Measurements from ENCODE around the gene GALNT11.

The GALNT11 gene

DNA sequence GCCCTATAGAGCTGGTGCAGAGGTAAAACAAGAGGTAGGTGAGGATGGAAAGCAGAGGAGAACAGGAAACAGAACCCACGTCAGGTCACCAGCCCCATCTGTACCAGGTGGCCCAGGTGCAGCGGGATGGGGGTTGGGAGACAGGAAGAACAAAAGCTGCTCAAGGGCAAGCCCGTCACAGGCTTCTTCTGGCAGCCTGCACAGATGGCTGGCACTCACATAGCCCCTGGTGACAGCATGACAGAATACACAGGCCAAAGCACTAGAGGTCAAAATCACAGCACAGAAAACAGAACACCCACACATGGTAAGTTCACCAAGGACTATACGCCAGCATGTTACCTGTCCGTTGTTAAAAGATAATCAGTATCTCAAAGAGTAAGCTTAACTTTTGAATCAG, 126.8 kb downstream of the GALNT11 start:
- Histone ChIP-seq H3K9me3 (ENCODE audit: control insufficient read depth, insufficient read depth, low read length) (no peaks in the 10 kb centered on the region), H4K20me1 (ENCODE audit: control insufficient read depth, insufficient read depth, low read depth, low read length) (no peaks in the 10 kb centered on the region), H3K79me2 (ENCODE audit: control insufficient read depth, low read length) (no peaks in the 10 kb centered on the region), H3K27ac (ENCODE audit: low read depth, low read length) (no peak overlapping the region), H3K27me3 (ENCODE audit: control insufficient read depth, low read length) (no peaks in the 10 kb centered on the region), H3K4me3 (ENCODE audit: low read length) (no peak overlapping the region), H3K9me2 (replicated peaks; ENCODE audit: control insufficient read depth, low read length) (no peaks in the 10 kb centered on the region), H3K36me3 (ENCODE audit: control insufficient read depth, low read length) (peaks cover 92% of the 10 kb centered on the region), H3K4me2 (ENCODE audit: low read length) (no peak overlapping the region), H3F3A (ENCODE audit: control insufficient read depth, insufficient read depth) (no peaks in the 10 kb centered on the region), H3K4me1 (ENCODE audit: control insufficient read depth, low read length) (peaks cover 8% of the 10 kb centered on the region)
- TF ChIP-seq, protein P1, sequence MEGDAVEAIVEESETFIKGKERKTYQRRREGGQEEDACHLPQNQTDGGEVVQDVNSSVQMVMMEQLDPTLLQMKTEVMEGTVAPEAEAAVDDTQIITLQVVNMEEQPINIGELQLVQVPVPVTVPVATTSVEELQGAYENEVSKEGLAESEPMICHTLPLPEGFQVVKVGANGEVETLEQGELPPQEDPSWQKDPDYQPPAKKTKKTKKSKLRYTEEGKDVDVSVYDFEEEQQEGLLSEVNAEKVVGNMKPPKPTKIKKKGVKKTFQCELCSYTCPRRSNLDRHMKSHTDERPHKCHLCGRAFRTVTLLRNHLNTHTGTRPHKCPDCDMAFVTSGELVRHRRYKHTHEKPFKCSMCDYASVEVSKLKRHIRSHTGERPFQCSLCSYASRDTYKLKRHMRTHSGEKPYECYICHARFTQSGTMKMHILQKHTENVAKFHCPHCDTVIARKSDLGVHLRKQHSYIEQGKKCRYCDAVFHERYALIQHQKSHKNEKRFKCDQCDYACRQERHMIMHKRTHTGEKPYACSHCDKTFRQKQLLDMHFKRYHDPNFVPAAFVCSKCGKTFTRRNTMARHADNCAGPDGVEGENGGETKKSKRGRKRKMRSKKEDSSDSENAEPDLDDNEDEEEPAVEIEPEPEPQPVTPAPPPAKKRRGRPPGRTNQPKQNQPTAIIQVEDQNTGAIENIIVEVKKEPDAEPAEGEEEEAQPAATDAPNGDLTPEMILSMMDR (IDR thresholded peaks at IDR 0.05; ENCODE audit: low read depth, low read length, poor library complexity, severe bottlenecking), result no peak
- TF ChIP-seq EZH2phosphoT487 (IDR thresholded peaks at IDR 0.05; ENCODE audit: borderline replicate concordance, low read length), result no peak

DNA sequence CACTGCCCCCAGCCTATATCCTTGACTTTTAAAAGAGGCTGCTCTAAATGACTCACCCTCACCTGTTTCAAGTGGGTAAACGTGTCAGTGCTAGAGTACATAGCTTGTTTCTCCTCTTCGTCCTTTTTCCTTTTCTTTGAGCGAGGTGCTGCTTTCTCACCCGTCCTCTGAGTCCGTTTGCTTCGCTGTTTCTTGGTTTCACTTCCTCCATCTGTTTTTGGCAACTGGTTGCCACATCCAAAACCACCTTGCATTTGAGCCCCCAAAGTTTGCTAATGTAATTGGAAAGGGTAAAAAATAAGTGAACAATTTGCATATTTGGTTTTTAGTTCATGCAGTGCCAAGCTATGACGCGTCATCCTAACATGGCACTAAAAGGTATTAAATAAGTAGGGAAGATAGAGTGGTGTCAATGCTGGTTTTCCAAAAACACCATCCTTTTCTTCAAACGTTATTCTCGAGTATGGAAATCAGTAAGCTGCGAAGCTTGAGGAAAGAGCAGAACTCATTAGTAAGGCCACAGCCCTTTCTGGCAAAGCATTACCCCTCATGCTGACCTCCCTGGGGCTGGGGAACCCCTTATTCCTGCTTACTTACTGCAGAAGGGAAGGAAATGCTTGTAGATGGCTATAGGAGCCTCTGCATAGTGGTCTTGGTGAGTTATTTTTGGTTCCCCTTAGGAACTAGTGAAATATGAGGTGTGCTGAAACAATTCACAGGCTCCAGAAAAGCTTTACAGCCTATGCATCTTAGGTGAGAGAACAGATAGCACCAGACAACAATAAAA, 133.5 kb downstream of the GALNT11 start:
- Histone ChIP-seq H3K4me2 (ENCODE audit: low read length) (peak overlapping the region; percentile 75), H3K4me3 (ENCODE audit: low read length) (peak overlapping the region; percentile 64), H3K27ac (ENCODE audit: low read depth, low read length) (peak overlapping the region; percentile 79), H3K9me3 (ENCODE audit: control insufficient read depth, insufficient read depth, low read length) (no peaks in the 10 kb centered on the region), H3K4me1 (ENCODE audit: control insufficient read depth, low read length) (peaks cover 60% of the 10 kb centered on the region), H3F3A (ENCODE audit: control insufficient read depth, insufficient read depth) (peaks cover 14% of the 10 kb centered on the region), H3K36me3 (ENCODE audit: control insufficient read depth, low read length) (peaks cover 84% of the 10 kb centered on the region), H3K79me2 (ENCODE audit: control insufficient read depth, low read length) (peaks cover 18% of the 10 kb centered on the region), H3K9me2 (replicated peaks; ENCODE audit: control insufficient read depth, low read length) (no peaks in the 10 kb centered on the region), H4K20me1 (ENCODE audit: control insufficient read depth, insufficient read depth, low read depth, low read length) (no peaks in the 10 kb centered on the region), H3K27me3 (ENCODE audit: control insufficient read depth, low read length) (no peaks in the 10 kb centered on the region)
- no peak for TF ChIP-seq EZH2phosphoT487 (IDR thresholded peaks at IDR 0.05; ENCODE audit: borderline replicate concordance, low read length)
- TF ChIP-seq, protein P1 (IDR thresholded peaks at IDR 0.05; ENCODE audit: low read depth, low read length, poor library complexity, severe bottlenecking), result no peak

DNA sequence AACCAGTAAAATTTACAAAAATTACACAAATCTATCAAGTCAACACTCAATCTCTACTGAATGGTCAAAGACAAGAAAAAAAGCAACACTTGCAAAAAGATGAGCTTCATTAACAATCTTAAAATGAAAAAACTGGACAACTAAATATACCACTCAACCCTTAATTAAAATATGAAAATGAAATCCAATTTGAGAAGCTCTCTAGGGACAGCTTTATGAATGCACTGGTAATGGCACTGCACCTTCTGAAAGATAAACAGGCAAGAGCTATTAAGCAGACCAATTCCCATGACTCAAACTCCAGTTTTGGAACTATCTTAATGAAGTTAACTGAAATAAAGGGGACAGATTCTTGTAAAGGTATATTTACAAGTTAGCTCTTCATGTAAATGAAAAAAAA, 135.7 kb downstream of the GALNT11 start:
- no peaks in the 10 kb centered on the region for H3K9me2 ChIP-seq (replicated peaks; ENCODE audit: control insufficient read depth, low read length)
- peak overlapping the region; percentile 30 for H3K4me2 ChIP-seq (ENCODE audit: low read length)
- no peaks in the 10 kb centered on the region for H4K20me1 ChIP-seq (ENCODE audit: control insufficient read depth, insufficient read depth, low read depth, low read length)
- peak overlapping the region; percentile 35 for H3K27ac ChIP-seq (ENCODE audit: low read depth, low read length)
- H3F3A ChIP-seq (ENCODE audit: control insufficient read depth, insufficient read depth), result peaks cover 14% of the 10 kb centered on the region
- H3K27me3 ChIP-seq (ENCODE audit: control insufficient read depth, low read length), result no peaks in the 10 kb centered on the region
- H3K4me1 ChIP-seq (ENCODE audit: control insufficient read depth, low read length), result peaks cover 60% of the 10 kb centered on the region
- H3K9me3 ChIP-seq (ENCODE audit: control insufficient read depth, insufficient read depth, low read length), result no peaks in the 10 kb centered on the region
- H3K4me3 ChIP-seq (ENCODE audit: low read length), result peak overlapping the region; percentile 17
- peaks cover 18% of the 10 kb centered on the region for H3K79me2 ChIP-seq (ENCODE audit: control insufficient read depth, low read length)
- peaks cover 83% of the 10 kb centered on the region for H3K36me3 ChIP-seq (ENCODE audit: control insufficient read depth, low read length)
- no peak for TF ChIP-seq EZH2phosphoT487 (IDR thresholded peaks at IDR 0.05; ENCODE audit: borderline replicate concordance, low read length)
- TF ChIP-seq, protein P1 (IDR thresholded peaks at IDR 0.05; ENCODE audit: low read depth, low read length, poor library complexity, severe bottlenecking), result no peak

All from DOHH2 (cell line).